ENCODE data around the gene EXOSC10.
"Not testable (repeated sequence)": the region's sequence is repeated elsewhere in the genome, so short reads cannot be mapped to it uniquely, and the experiment has no call there.

EXOSC10 gene

GRCh38 chr1:11065796-11066195 is 33.9 kb downstream of the EXOSC10 start:
- ChIA-PET POLR2A (interaction anchor here (1.8 kb wide), 1 partner anchor 34 kb away, joined by 5 read pairs; the partner anchor contains the start of gene EXOSC10), CTCF (interaction anchor here (0.6 to 2.0 kb wide), 2 partner anchors 28 to 577 kb away, joined by 4 to 10 read pairs; no protein-coding TSS in a partner anchor)
- Histone ChIP-seq H3K4me1 (ENCODE audit: control insufficient read depth, insufficient read depth, low read length) (no peaks in the 10 kb centered on the region), H3K27ac (ENCODE audit: extremely low read depth, low read depth, low read length) (no peak overlapping the region), H3K9me3 (ENCODE audit: control insufficient read depth, insufficient read depth, low read depth, low read length) (no peaks in the 10 kb centered on the region), H3K4me3 (ENCODE audit: low read depth, low read length) (no peak overlapping the region), H3K36me3 (ENCODE audit: control insufficient read depth in 2 of 2, insufficient read depth in 1 of 2, low read length in 2 of 2) (peaks cover 36 to 87% of the 10 kb centered on the region in 2 experiments)
- peak; percentile 87 for TF ChIP-seq ZNF121 (tag by site-specific recombination; IDR thresholded peaks at IDR 0.05)
- no peak for TF ChIP-seq ZBTB26 (tag by site-specific recombination; optimal IDR thresholded peaks at IDR 0.05)

GRCh38 chr1:11064942-11065341 is 34.7 kb downstream of the EXOSC10 start:
- ChIA-PET CTCF (interaction anchor here (2.0 kb wide), 1 partner anchor 27 kb away, joined by 10 read pairs; no protein-coding TSS in a partner anchor), POLR2A (interaction anchor here (1.8 kb wide), 1 partner anchor 35 kb away, joined by 5 read pairs; the partner anchor contains the start of gene EXOSC10)
- H3K4me1 ChIP-seq (ENCODE audit: control insufficient read depth, insufficient read depth, low read length) = no peaks in the 10 kb centered on the region
- TF ChIP-seq ZNF639 (tag by site-specific recombination; IDR thresholded peaks at IDR 0.05) (peak; percentile 36; the same call in 1 of the 2 replicates), ZNF10 (tag by site-specific recombination; IDR thresholded peaks at IDR 0.05) (no peak), ZNF132 (tag by site-specific recombination; IDR thresholded peaks at IDR 0.05; ENCODE audit: borderline replicate concordance) (no peak), ZSCAN23 (tag by site-specific recombination; IDR thresholded peaks at IDR 0.05) (0 out of 2 replicates have a peak, but pooled peaks have one; percentile 53), ZNF580 (tag by site-specific recombination; IDR thresholded peaks at IDR 0.05) (peak; percentile 77; the same call in 1 of the 2 replicates), ZNF280D (tag by site-specific recombination; IDR thresholded peaks at IDR 0.05) (peak; percentile 97), SETDB1 (IDR thresholded peaks at IDR 0.05; ENCODE audit: insufficient read length, low read length) (peak; percentile 70)
- no peak overlapping the region for H3K4me3 ChIP-seq (ENCODE audit: low read depth, low read length)
- no peak overlapping the region for H3K27ac ChIP-seq (ENCODE audit: extremely low read depth, low read depth, low read length)
- peaks cover 29 to 79% of the 10 kb centered on the region in 2 experiments for H3K36me3 ChIP-seq (ENCODE audit: control insufficient read depth in 2 of 2, insufficient read depth in 1 of 2, low read length in 2 of 2)
- no peaks in the 10 kb centered on the region for H3K9me3 ChIP-seq (ENCODE audit: control insufficient read depth, insufficient read depth, low read depth, low read length)

- not testable (repeated sequence) for H3K4me1 ChIP-seq (ENCODE audit: control insufficient read depth, insufficient read depth, low read length); H3K27ac ChIP-seq (ENCODE audit: extremely low read depth, low read depth, low read length); H3K9me3 ChIP-seq (ENCODE audit: control insufficient read depth, insufficient read depth, low read depth, low read length); H3K4me3 ChIP-seq (ENCODE audit: low read depth, low read length)
- TF ChIP-seq ZNF600 (tag by site-specific recombination; IDR thresholded peaks at IDR 0.05) = peak; percentile 49
- TF ChIP-seq EGR2 (tag by site-specific recombination; IDR thresholded peaks at IDR 0.05; ENCODE audit: low read depth) = peak; percentile 81
- 0 out of 2 replicates have a peak, but pooled peaks have one; percentile 42 for TF ChIP-seq ZFHX2 (tag by site-specific recombination; conservative IDR thresholded peaks at IDR 0.05)
- TF ChIP-seq ZNF654 (tag by site-specific recombination; IDR thresholded peaks at IDR 0.05; ENCODE audit: low read depth) = peak; percentile 19
- peak; percentile 44; the same call in 1 of the 2 replicates for TF ChIP-seq PRDM10 (tag by site-specific recombination; IDR thresholded peaks at IDR 0.05)
- CTCF ChIA-PET = interaction anchor here (0.7 to 5.0 kb wide), 2 partner anchors 22 to 26 kb away, joined by 3 to 43 read pairs; no protein-coding TSS in a partner anchor
- peaks cover 23 to 70% of the 10 kb centered on the region in 2 experiments for H3K36me3 ChIP-seq (ENCODE audit: control insufficient read depth in 2 of 2, insufficient read depth in 1 of 2, low read length in 2 of 2)
- POLR2A ChIA-PET = interaction anchor here (0.6 to 1.8 kb wide), 2 partner anchors 11 to 36 kb away, joined by 3 to 5 read pairs; partner anchors contain the start of gene EXOSC10
Measured at GRCh38 chr1:11063937-11064537, 35.6 kb downstream of the EXOSC10 start.

Data from HEK293 (cell line).